ENCODE results near the gene TFPI. TPM values are rescaled to one million over a fixed set of nuclear protein-coding genes. Genes with fewer than 3 reads are reported as not detected.
A peak's percentile ranks its signal among the peaks of the same experiment; 100 is the strongest.

Gene TFPI
- total and polyA plus RNA-seq, 2 experiments from 2014 or later, result 79.9 to 122 TPM

DNA sequence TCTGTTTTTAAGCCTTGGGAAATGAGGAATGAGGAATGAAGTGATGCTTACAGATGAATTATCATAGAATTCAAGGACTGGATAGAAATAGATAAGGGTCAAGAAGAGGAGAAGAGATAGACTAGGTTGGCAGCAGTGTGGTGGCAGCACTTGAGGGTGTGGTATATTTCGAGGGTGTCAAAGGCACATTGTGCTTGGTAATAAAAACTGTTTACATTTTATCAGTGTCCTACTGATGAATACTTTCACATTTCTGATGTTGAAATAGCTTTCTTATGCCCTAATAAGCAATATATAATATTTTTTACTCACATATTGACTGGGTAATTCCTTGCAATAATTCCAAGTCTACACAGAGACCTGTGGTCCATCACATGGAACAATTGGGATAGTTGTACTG, 3.4 kb downstream of the TFPI start:
- Histone ChIP-seq H4K20me1 (ENCODE audit: insufficient read depth, poor library complexity, severe bottlenecking) (no peaks in the 10 kb centered on the region), H2AFZ (no peak overlapping the region), H3K9me2 (replicated peaks; ENCODE audit: insufficient read depth) (no peaks in the 10 kb centered on the region), H3K4me1 (ENCODE audit: insufficient read depth) (peaks cover 20% of the 10 kb centered on the region), H3K9me3 (ENCODE audit: low read depth) (no peaks in the 10 kb centered on the region), H3K79me2 (peaks cover 52% of the 10 kb centered on the region), H3K4me3 (no peak overlapping the region), H3K27ac (peak overlapping the region; percentile 87), H3K36me3 (replicated peaks; ENCODE audit: insufficient read depth, low read depth) (no peaks in the 10 kb centered on the region), H3K27me3 (no peaks in the 10 kb centered on the region), H3K4me2 (peak overlapping the region; percentile 71)
- 63% methylated on average over 1 of the region's 1 CpG for WGBS (ENCODE audit: low lambda C conversion rate, missing lambda C conversion rate)
- TF ChIP-seq EZH2 (IDR thresholded peaks at IDR 0.05; ENCODE audit: borderline replicate concordance) (no peak), EZH2phosphoT487 (IDR thresholded peaks at IDR 0.05; ENCODE audit: low read depth, severe bottlenecking, unreplicated experiment) (no peak)
- TF ChIP-seq, protein P1, sequence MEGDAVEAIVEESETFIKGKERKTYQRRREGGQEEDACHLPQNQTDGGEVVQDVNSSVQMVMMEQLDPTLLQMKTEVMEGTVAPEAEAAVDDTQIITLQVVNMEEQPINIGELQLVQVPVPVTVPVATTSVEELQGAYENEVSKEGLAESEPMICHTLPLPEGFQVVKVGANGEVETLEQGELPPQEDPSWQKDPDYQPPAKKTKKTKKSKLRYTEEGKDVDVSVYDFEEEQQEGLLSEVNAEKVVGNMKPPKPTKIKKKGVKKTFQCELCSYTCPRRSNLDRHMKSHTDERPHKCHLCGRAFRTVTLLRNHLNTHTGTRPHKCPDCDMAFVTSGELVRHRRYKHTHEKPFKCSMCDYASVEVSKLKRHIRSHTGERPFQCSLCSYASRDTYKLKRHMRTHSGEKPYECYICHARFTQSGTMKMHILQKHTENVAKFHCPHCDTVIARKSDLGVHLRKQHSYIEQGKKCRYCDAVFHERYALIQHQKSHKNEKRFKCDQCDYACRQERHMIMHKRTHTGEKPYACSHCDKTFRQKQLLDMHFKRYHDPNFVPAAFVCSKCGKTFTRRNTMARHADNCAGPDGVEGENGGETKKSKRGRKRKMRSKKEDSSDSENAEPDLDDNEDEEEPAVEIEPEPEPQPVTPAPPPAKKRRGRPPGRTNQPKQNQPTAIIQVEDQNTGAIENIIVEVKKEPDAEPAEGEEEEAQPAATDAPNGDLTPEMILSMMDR (IDR thresholded peaks at IDR 0.05; ENCODE audit: poor library complexity), result no peak
- DNase-seq (ENCODE audit: low spot score), result no peak

DNA sequence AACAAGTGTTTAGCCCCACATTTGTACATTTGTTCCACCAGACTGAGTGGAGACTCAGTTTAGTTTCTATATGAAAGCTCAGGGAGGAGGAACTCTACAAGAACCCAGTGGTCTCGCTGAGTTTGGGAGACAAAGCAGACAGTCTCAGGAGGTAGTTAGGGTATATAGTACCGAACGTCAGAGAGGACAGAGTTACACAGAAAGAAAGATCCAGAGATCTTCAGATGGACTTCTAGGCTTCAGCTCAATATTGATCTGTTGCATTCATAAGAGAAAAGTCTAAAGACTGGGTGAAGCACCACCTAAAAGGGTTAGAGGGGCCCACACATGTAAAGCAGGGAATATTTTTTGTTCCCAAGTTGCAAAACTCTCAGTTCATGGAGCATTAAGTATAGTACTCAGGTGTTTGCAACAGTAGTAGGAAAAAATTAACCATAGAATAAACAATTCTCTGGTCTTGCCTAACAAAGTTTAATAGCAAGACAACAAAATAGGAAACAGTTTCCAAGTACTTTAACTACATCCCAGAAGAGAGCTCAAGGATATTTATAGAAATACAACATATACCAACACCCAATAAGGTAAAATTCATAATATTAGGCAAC, 4.2 kb downstream of the TFPI start:
- Histone ChIP-seq H3K79me2 (peaks cover 57% of the 10 kb centered on the region), H3K9me2 (replicated peaks; ENCODE audit: insufficient read depth) (no peaks in the 10 kb centered on the region), H3K27ac (peak overlapping the region; percentile 87), H4K20me1 (ENCODE audit: insufficient read depth, poor library complexity, severe bottlenecking) (no peaks in the 10 kb centered on the region), H3K9me3 (ENCODE audit: low read depth) (no peaks in the 10 kb centered on the region), H3K4me1 (ENCODE audit: insufficient read depth) (peaks cover 27% of the 10 kb centered on the region), H3K4me3 (no peak overlapping the region), H2AFZ (peak overlapping the region; percentile 21), H3K27me3 (no peaks in the 10 kb centered on the region), H3K4me2 (peak overlapping the region; percentile 71), H3K36me3 (replicated peaks; ENCODE audit: insufficient read depth, low read depth) (no peaks in the 10 kb centered on the region)
- 38% methylated on average over 3 of the region's 3 CpGs for WGBS (ENCODE audit: low lambda C conversion rate, missing lambda C conversion rate)
- DNase-seq (ENCODE audit: low spot score), result peak; percentile 20
- TF ChIP-seq EZH2 (IDR thresholded peaks at IDR 0.05; ENCODE audit: borderline replicate concordance) (no peak), EZH2phosphoT487 (IDR thresholded peaks at IDR 0.05; ENCODE audit: low read depth, severe bottlenecking, unreplicated experiment) (no peak)
- TF ChIP-seq, protein P1 (IDR thresholded peaks at IDR 0.05; ENCODE audit: poor library complexity), result no peak

DNA sequence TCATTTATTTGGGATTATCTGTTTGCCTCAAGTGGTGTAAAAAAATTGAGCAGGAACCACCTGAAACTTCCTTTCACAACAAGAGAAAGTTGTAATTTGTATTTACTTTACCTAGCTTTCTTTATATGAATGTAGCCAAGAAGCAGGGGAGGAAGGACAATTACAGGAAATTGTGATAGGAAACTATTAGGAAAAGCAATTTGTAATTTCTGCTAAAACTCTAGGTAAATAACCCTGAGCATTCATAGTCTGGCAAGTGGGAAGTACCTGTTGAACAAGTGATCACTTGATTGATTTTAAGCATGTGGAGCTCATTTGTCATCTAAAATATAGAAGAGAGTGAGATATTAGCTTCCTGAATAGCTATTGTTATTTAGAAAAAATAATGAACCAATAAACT, 5.0 kb downstream of the TFPI start:
- TF ChIP-seq EZH2 (IDR thresholded peaks at IDR 0.05; ENCODE audit: borderline replicate concordance), result no peak
- no peak for TF ChIP-seq EZH2phosphoT487 (IDR thresholded peaks at IDR 0.05; ENCODE audit: low read depth, severe bottlenecking, unreplicated experiment)
- TF ChIP-seq, protein P1 (IDR thresholded peaks at IDR 0.05; ENCODE audit: poor library complexity), result no peak

More for the DNA sequence above, 5.0 kb downstream of the TFPI start:
- Histone ChIP-seq H3K27me3 (no peaks in the 10 kb centered on the region), H3K4me3 (no peak overlapping the region), H3K9me3 (ENCODE audit: low read depth) (no peaks in the 10 kb centered on the region), H3K9me2 (replicated peaks; ENCODE audit: insufficient read depth) (no peaks in the 10 kb centered on the region), H2AFZ (no peak overlapping the region), H3K4me2 (peak overlapping the region; percentile 71), H3K27ac (peak overlapping the region; percentile 87), H3K4me1 (ENCODE audit: insufficient read depth) (peaks cover 31% of the 10 kb centered on the region), H3K79me2 (peaks cover 57% of the 10 kb centered on the region), H3K36me3 (replicated peaks; ENCODE audit: insufficient read depth, low read depth) (no peaks in the 10 kb centered on the region), H4K20me1 (ENCODE audit: insufficient read depth, poor library complexity, severe bottlenecking) (no peaks in the 10 kb centered on the region)
- DNase-seq (ENCODE audit: low spot score), result no peak

All from hepatocyte (in vitro differentiated cells).